ENCODE measurements around the gene RXFP2.
A peak's percentile ranks its signal among the peaks of the same experiment; 100 is the strongest.

RXFP2 gene

DNA sequence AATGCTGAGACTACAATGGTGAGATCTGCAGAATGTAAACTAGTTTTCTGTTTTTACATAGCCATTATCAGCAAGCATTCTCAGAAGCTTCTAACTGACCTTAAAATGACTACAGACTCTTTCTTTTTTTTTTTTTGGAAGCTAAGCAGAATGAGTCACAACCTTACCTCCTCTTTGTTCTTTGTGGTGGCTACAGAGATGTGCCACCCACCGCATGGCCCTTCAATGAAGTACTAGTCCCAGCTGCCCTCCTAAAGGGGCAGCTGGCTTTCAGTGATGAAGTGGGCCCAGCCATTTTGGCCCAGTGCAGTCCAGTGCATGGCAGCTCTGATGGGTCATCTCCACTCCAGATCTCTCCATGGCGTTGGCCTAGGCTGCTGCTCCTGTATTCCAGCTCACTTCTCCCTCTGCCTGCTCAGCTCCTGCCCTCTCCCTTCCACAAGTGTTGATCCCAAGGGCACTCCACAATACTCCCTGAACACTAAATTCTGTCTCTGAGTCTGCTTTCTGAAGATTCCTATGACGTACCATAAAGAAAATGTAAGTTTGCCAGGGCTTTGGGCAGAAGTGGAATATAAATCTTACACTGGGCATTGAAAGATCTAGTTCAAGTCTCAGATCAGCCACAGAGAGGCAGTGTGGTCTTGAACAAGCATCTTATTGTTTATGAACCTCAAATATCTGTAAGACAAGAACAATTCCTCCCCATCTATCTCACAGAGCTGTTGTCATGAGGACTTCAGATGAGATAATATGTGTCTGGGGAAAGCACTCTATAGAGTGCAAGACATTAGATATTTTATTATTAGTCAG, 85.6 kb downstream of the RXFP2 start:
- DNase-seq (ENCODE audit: low spot score), result no peak

GRCh38 chr13:31826521-31826920, 87.2 kb downstream of the RXFP2 start:
- no peak for DNase-seq (ENCODE audit: low spot score)

GRCh38 chr13:31827707-31828106, 88.4 kb downstream of the RXFP2 start:
- no peak for DNase-seq (ENCODE audit: low spot score)

DNA sequence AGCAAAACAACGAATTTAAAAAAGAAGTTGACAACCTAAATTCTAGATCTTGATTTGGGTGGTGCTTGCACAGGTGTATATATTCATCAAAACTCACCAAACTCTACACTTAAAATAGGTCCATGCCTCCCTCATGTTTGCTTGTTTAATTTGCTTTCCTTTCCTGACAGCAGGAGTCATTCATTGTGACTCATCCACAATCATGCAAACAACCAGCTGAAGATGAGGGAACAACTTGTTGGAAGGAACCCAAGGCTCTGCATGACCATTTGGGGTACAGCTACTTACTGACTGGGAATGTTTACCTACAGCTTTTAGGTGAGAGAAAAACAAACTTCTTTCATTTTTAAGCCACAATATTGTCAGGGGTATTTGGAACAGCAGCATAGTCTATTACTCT, 96.6 kb downstream of the RXFP2 start:
- DNase-seq (ENCODE audit: low spot score), result no peak

- DNase-seq (ENCODE audit: low spot score), result no peak
Measured at GRCh38 chr13:31843044-31843443, 103.7 kb downstream of the RXFP2 start.

DNA sequence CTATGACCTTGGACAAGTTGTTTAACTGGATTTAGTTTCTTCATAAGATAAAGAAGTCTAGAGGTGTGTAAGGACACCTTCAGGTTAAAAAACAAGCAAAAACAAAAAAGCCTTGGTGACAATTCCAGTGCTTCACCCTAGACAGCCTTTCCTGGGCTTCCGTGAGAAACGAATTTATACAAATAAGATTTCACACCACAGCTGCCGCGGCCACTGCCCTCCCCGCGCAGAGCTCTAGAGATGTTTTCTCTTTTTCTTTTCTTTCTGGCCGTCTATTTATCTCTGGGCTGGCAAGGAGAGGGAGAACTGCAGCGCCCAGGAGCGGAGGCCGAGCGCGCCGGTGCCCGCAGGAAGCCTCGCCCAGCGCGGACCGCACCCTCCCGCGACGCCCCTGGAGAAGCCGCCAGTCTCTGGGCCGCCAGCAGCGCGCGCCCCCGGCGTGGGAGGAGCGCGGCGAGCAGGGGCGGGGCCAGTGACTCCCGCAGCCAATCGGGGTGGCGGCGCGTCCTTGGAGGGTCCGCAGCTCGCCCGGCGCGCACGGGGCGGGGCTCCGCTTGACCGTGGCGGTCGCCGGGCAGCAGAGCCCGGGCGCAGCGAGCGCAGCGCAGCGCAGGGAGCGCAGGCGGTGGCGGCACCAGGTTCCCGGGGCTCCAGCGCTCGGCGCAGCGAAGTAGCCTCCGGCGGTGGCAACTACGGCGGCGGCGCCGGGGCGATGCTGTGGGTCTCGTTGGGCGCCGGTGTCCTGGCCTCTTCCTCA, 107.0 kb downstream of the RXFP2 start:
- peak; percentile 91 for DNase-seq (ENCODE audit: low spot score)

- DNase-seq (ENCODE audit: low spot score), result no peak
Measured at GRCh38 chr13:31846961-31847752, 107.8 kb downstream of the RXFP2 start.

DNA sequence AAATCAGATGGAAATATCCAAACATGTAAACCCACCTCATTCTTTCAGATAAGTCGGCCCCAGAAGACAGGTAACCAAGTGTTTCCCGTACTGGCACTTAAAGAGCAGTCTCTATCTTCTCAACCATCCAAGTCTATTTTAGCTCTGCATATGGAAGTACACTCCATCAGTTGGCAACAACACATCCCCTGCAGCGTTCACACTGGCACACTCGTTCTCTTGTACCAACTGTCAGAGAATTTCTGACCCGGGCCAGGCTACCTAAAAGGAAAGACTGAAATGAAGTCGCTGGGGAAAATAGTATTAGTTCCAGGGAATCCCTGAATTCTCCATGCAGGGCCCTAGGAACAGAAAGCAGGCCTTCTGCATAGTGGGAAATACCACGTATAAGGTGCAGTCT, 109.3 kb downstream of the RXFP2 start:
- no peak for DNase-seq (ENCODE audit: low spot score)

GRCh38 chr13:31849206-31849605, 109.9 kb downstream of the RXFP2 start:
- DNase-seq (ENCODE audit: low spot score), result no peak

DNA sequence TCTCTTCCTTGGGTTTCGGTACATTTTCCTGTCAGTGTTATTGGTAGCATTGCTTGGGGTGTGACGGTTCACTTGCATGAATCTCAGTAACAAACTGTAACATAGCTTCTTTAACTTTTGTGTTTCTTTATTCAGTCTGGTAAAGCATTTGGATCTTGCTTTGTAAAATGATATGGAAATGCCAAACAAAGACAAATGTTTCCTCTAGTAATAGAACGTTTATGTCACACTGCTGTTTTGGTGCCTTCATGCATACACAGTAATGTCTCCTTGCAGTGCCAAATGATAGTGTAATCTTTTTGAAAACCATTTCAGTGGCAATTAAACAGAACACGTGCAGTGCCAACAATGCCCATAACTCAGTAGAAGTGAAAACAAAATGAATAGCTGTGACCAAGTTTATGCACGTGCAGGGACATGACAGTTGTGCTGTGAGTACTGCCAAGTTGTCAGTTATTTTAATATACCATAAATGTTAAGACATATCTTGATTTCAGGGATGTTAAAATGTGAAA, 110.8 kb downstream of the RXFP2 start:
- DNase-seq (ENCODE audit: low spot score), result no peak

GRCh38 chr13:31851216-31851615, 111.9 kb downstream of the RXFP2 start:
- DNase-seq (ENCODE audit: low spot score), result no peak
